Measurements from ENCODE around the gene ARID2. TPM values are rescaled to one million over a fixed set of nuclear protein-coding genes. Genes with fewer than 3 reads are reported as not detected.
A peak's percentile ranks its signal among the peaks of the same experiment; 100 is the strongest.

ARID2 gene
- total and polyA plus RNA-seq, 9 of the 15 experiments (the other 6 are each of a cell fraction or from before 2014, with no cell fraction given) = 13.4 to 41.6 (median 29.4) TPM

GRCh38 chr12:45794422-45794821 lies 64.9 kb downstream of the ARID2 start:
- Histone ChIP-seq H3K36me3 (ENCODE audit: control insufficient read depth, insufficient read depth, low read length) (peaks cover 6% of the 10 kb centered on the region; the same call in 1 of the 3 replicates), H3K4me2 (ENCODE audit: insufficient read depth, low read length) (no peak overlapping the region), H3K27me3 (ENCODE audit: control insufficient read depth in 2 of 2, insufficient read depth in 2 of 2, low read length in 2 of 2) (no peaks in the 10 kb centered on the region), H3K9me3 (replicated peaks; ENCODE audit: control insufficient read depth, insufficient read depth, low read depth, low read length) (no peaks in the 10 kb centered on the region), H3K4me1 (replicated peaks in 1 of 2; ENCODE audit: control insufficient read depth in 2 of 2, insufficient read depth in 2 of 2, low read length in 2 of 2) (no peaks in the 10 kb centered on the region), H4K20me1 (replicated peaks; ENCODE audit: control insufficient read depth, insufficient read depth, low read length) (no peaks in the 10 kb centered on the region), H3K27ac (ENCODE audit: extremely low read depth, low read depth, low read length) (no peak overlapping the region), H2AFZ (ENCODE audit: low read depth, low read length) (no peak overlapping the region), H3K9ac (ENCODE audit: insufficient read depth in 1 of 2, low read depth in 2 of 2, low read length in 2 of 2) (no peak overlapping the region), H3K79me2 (ENCODE audit: control insufficient read depth, insufficient read depth, low read length) (peaks cover 51% of the 10 kb centered on the region), H3K4me3 (no peak overlapping the region), H3K9me1 (ENCODE audit: control insufficient read depth, insufficient read depth, low read length) (no peaks in the 10 kb centered on the region)
- in situ Hi-C loops (cut with MboI) (no loop called here), intact Hi-C loops (cut with micrococcal nuclease) (no loop called here)
- WGBS (ENCODE audit: insufficient coverage, low coverage, missing lambda C conversion rate) = 95% methylated on average over 5 of the region's 5 CpGs
- FAIRE-seq (no peak), ATAC-seq (no peak), DNase-seq (ENCODE audit: extremely low read depth in 1 of 4, low spot score in 3 of 4) (no peak)
- POLR2A ChIA-PET = no interaction called here
- CTCF ChIA-PET (ENCODE audit: low intra/inter-chr PET ratio) = no interaction called here
- TF ChIP-seq REST (IDR thresholded peaks at IDR 0.05; ENCODE audit: borderline replicate concordance) (peak; percentile 65), REST (CRISPR knock-in tag; IDR thresholded peaks at IDR 0.05; ENCODE audit: low read depth) (no peak)
- TF ChIP-seq, protein P1, sequence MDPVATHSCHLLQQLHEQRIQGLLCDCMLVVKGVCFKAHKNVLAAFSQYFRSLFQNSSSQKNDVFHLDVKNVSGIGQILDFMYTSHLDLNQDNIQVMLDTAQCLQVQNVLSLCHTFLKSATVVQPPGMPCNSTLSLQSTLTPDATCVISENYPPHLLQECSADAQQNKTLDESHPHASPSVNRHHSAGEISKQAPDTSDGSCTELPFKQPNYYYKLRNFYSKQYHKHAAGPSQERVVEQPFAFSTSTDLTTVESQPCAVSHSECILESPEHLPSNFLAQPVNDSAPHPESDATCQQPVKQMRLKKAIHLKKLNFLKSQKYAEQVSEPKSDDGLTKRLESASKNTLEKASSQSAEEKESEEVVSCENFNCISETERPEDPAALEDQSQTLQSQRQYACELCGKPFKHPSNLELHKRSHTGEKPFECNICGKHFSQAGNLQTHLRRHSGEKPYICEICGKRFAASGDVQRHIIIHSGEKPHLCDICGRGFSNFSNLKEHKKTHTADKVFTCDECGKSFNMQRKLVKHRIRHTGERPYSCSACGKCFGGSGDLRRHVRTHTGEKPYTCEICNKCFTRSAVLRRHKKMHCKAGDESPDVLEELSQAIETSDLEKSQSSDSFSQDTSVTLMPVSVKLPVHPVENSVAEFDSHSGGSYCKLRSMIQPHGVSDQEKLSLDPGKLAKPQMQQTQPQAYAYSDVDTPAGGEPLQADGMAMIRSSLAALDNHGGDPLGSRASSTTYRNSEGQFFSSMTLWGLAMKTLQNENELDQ (CRISPR knock-in tag; IDR thresholded peaks at IDR 0.05; ENCODE audit: borderline replicate concordance) = no peak
- no TSS peak for BruUV-seq (replicated peaks)
